GM23248 (cell line): Measurements from ENCODE around the gene GOLGA6L1. TPM values are rescaled to one million over a fixed set of nuclear protein-coding genes. Genes with fewer than 3 reads are reported as not detected.
"Not testable (repeated sequence)": the region's sequence is repeated elsewhere in the genome, so short reads cannot be mapped to it uniquely, and the experiment has no call there.

Source experiments
- DNase-seq: peaks from one replicate; pipeline ENCODE4 v3.0.0-alpha.2; 2015
- H2AFZ ChIP-seq: fragments of 200-600 bp; sonication (generic); 2 replicates; pipeline ENCODE4 v1.6.1; 2016; ENCODE audit warnings: antibody characterized with exemption
- H3F3A ChIP-seq: fragments of 200-600 bp; sonication (generic); 2 replicates; pipeline ENCODE4 v1.6.1; 2016; ENCODE audit warnings: mild to moderate bottlenecking, antibody characterized with exemption, mixed run types; ENCODE audit not compliant: insufficient read depth
- H3K27ac ChIP-seq: fragments of 200-600 bp; sonication (generic); 2 replicates; pipeline ENCODE4 v1.5.1; 2016; ENCODE audit warnings: mild to moderate bottlenecking
- H3K27me3 ChIP-seq: fragments of 200-600 bp; sonication (generic); replicated peaks from 2 replicates; pipeline ENCODE4 v1.6.1; 2016; ENCODE audit warnings: mild to moderate bottlenecking; ENCODE audit not compliant: insufficient read depth
- H3K36me3 ChIP-seq: fragments of 200-600 bp; sonication (generic); 2 replicates; pipeline ENCODE4 v1.6.1; 2016; ENCODE audit warnings: low read depth, mild to moderate bottlenecking
- H3K4me1 ChIP-seq: fragments of 200-600 bp; sonication (generic); 2 replicates; pipeline ENCODE4 v1.6.1; 2016; ENCODE audit warnings: mild to moderate bottlenecking; ENCODE audit not compliant: insufficient read depth
- H3K4me2 ChIP-seq: fragments of 200-600 bp; sonication (generic); one replicate; pipeline ENCODE4 v1.6.1; 2016; ENCODE audit warnings: mild to moderate bottlenecking; ENCODE audit not compliant: unreplicated experiment
- H3K4me3 ChIP-seq: fragments of 200-600 bp; sonication (generic); 2 replicates; pipeline ENCODE4 v1.5.1; 2016; ENCODE audit warnings: mild to moderate bottlenecking
- H3K79me2 ChIP-seq: fragments of 200-600 bp; sonication (generic); 2 replicates; pipeline ENCODE4 v1.6.1; 2016; ENCODE audit warnings: mild to moderate bottlenecking; ENCODE audit not compliant: insufficient read depth
- H3K9ac ChIP-seq: fragments of 200-600 bp; sonication (generic); 2 replicates; pipeline ENCODE4 v1.6.1; 2016; ENCODE audit warnings: mild to moderate bottlenecking
- H3K9me2 ChIP-seq: fragments of 200-600 bp; sonication (generic); 2 replicates; pipeline ENCODE4 v1.6.1; 2016; ENCODE audit warnings: mixed run types, mild to moderate bottlenecking, moderate library complexity; ENCODE audit not compliant: insufficient read depth
- H3K9me3 ChIP-seq: fragments of 200-600 bp; sonication (generic); one replicate; pipeline ENCODE4 v1.6.1; 2017; ENCODE audit warnings: low read depth
- H4K20me1 ChIP-seq: fragments of 200-600 bp; sonication (generic); 2 replicates; pipeline ENCODE4 v1.6.0; 2016; ENCODE audit not compliant: insufficient read depth
- EZH2 ChIP-seq: fragments of 200-600 bp; sonication (generic); IDR thresholded peaks from 2 replicates; pipeline ENCODE4 v1.6.1; 2018; ENCODE audit warnings: antibody characterized with exemption, mild to moderate bottlenecking; ENCODE audit not compliant: insufficient read depth, poor library complexity, severe bottlenecking
- EZH2phosphoT487 ChIP-seq: fragments of 200-600 bp; sonication (generic); IDR thresholded peaks from 2 replicates; pipeline ENCODE4 v1.6.1; 2018; ENCODE audit warnings: antibody characterized with exemption, moderate library complexity, mild to moderate bottlenecking, low read depth; ENCODE audit not compliant: insufficient read depth
- WGBS, 2 experiments: methylation state at CpG; one replicate each; pipeline ENCODE4 v1.1.6; 2015 to 2017; ENCODE audit warnings: low lambda C conversion rate in 2 of 2, low coverage in 1 of 2; ENCODE audit errors: missing lambda C conversion rate in 2 of 2; 5-methylcytosine and 5-hydroxymethylcytosine counted together
- in situ Hi-C: fragments of 300-500 bp; cut with MboI; formaldehyde crosslinking; loops from 2 replicates; pipeline ENCODE4 v1.15.0; 2020
- polyA plus RNA-seq: library from polyadenylated mRNA; unstranded; fragments of >200 nt; fragmentation: Nextera tagmentation; extraction: Ambion mirVana; gene quantifications from 2 replicates; pipeline ENCODE4 v1.2.1, GENCODE V29; 2016
- total RNA-seq: library from RNA; depleted of rRNA; stranded (reverse); fragments of >200 nt; shearing (Covaris generic); gene quantifications from 2 replicates; pipeline ENCODE4 v1.2.3, GENCODE V29; 2014

The GOLGA6L1 gene
- total and polyA plus RNA-seq, 2 experiments from 2014 or later: not detected

DNA sequence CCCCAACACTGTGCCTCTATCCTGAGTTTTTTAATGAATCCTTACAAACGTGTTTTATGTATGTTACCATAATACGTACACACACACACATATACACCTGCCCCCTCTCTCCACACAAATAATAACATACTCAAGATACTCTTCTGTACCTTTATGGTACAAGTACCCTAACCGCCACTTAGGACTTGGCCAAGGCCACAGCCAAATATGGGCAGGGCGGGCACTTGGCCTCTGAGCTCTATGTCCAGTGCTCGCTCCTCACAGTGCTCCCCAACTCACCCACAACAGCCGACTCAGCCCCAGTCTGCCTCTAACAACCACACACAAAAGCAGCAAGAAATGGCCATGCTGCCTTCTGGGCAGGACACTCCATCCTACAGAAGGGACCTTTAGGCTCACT is 3.8 kb downstream of the GOLGA6L1 start:
- H3K4me1 ChIP-seq, H3K79me2 ChIP-seq, H3K27me3 ChIP-seq, H3K36me3 ChIP-seq, H3K9me2 ChIP-seq, in situ Hi-C loops, DNase-seq, H2AFZ ChIP-seq, H3K9ac ChIP-seq, H3K4me3 ChIP-seq, H3K9me3 ChIP-seq, H3F3A ChIP-seq, H3K27ac ChIP-seq, H3K4me2 ChIP-seq, H4K20me1 ChIP-seq: not testable (repeated sequence)
- 48 to 50% methylated on average over 3 of the region's 6 CpGs for WGBS, 2 experiments

DNA sequence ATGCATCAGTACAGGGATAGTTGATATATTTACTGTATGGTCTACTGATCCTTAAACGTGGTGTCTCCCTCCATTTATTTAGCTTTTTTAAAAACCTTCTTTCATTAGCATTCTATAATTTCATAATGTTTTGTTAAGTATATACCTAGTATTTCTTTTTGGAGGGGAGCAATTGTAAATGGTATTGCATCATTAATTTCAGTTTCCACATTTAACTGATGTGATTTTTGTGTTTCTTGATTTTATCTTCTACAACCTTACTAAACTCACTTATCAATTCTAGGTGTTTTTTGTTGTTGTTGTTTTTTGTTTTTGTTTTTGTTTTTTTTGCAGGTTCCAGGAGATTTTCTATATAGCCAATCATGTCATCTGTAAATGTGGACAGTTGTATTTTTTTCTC is 18.4 kb downstream of the GOLGA6L1 start:
- DNase-seq: no peak
- Histone ChIP-seq H3K9me2 (no peaks in the 10 kb centered on the region), H3K4me3 (no peak overlapping the region), H3K9me3 (no peaks in the 10 kb centered on the region), H3K79me2 (no peaks in the 10 kb centered on the region), H4K20me1 (no peaks in the 10 kb centered on the region), H3K9ac (no peak overlapping the region), H3K27ac (no peak overlapping the region), H3K4me2 (no peak overlapping the region), H3K27me3 (no peaks in the 10 kb centered on the region), H3K36me3 (no peaks in the 10 kb centered on the region), H2AFZ (no peak overlapping the region), H3F3A (no peaks in the 10 kb centered on the region), H3K4me1 (no peaks in the 10 kb centered on the region)
- TF ChIP-seq EZH2: no peak
- in situ Hi-C loops: no loop called here
- WGBS, 2 experiments: 13 to 22% methylated on average over 1 of the region's 1 CpG

DNA sequence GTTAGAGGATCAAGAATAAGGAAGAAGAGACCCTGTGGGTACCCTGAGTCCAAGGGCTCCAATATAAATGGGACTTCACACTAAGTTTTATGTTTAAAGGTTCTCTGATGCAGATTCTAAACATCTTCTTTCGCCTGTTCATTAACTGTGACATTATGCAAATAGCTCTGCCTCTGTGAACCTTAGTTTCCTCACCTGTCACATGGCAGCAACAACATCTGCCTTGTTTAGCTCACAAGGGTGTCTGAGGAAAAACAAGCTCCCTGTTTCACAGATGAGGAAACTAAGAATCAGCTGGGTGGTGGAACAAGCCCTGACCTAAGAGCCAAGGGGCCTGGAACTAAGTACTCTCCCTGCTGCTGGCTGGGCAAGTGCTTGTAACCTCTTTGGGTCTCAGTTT is 40.8 kb downstream of the GOLGA6L1 start:
- no peaks in the 10 kb centered on the region for H3K36me3 ChIP-seq
- no peak overlapping the region for H3K27ac ChIP-seq
- WGBS, 2 experiments: 3 to 8% methylated on average over 1 of the region's 1 CpG
- no peaks in the 10 kb centered on the region for H3F3A ChIP-seq
- H3K9me2 ChIP-seq: no peaks in the 10 kb centered on the region
- H4K20me1 ChIP-seq: no peaks in the 10 kb centered on the region
- no peak for DNase-seq
- no peak overlapping the region for H3K4me3 ChIP-seq
- in situ Hi-C loops: no loop called here
- H3K79me2 ChIP-seq: no peaks in the 10 kb centered on the region
- H3K9me3 ChIP-seq: no peaks in the 10 kb centered on the region
- H3K27me3 ChIP-seq: no peaks in the 10 kb centered on the region
- no peak for TF ChIP-seq EZH2phosphoT487
- TF ChIP-seq EZH2: no peak
- no peak overlapping the region for H3K4me2 ChIP-seq
- H3K9ac ChIP-seq: no peak overlapping the region
- H2AFZ ChIP-seq: no peak overlapping the region
- H3K4me1 ChIP-seq: no peaks in the 10 kb centered on the region

DNA sequence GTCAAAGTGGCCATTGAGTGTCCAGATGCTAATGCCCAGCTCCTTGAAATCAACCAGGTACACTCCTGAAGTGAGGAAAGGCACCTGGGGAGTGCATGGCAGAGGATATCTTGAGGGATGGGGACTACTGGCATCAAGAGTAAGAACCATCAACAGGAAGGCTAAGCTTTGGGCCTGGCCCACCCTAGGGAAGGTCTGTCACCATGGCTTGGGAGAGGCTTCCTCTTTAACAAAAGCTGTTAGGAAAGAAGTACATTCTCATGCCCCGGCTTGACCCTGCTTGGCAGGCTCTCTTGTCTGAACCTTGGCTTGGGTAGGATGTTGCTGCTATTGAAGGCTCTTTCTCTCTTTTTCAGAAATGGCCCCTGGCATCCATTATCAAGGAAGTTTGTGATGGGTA is 53.5 kb downstream of the GOLGA6L1 start:
- Histone ChIP-seq H3K36me3 (no peaks in the 10 kb centered on the region), H3K9me3 (no peaks in the 10 kb centered on the region), H3K27ac (no peak overlapping the region), H3K4me1 (no peaks in the 10 kb centered on the region), H4K20me1 (no peaks in the 10 kb centered on the region), H3K9ac (no peak overlapping the region), H3K79me2 (no peaks in the 10 kb centered on the region), H3K9me2 (no peaks in the 10 kb centered on the region), H3F3A (no peaks in the 10 kb centered on the region), H3K4me3 (no peak overlapping the region), H3K4me2 (no peak overlapping the region), H3K27me3 (peaks cover 11% of the 10 kb centered on the region; the same call in 1 of the 2 replicates), H2AFZ (no peak overlapping the region)
- 17 to 21% methylated on average over 1 of the region's 1 CpG for WGBS, 2 experiments
- no peak for DNase-seq
- no peak for TF ChIP-seq EZH2
- TF ChIP-seq EZH2phosphoT487: no peak
- in situ Hi-C loops: no loop called here

DNA sequence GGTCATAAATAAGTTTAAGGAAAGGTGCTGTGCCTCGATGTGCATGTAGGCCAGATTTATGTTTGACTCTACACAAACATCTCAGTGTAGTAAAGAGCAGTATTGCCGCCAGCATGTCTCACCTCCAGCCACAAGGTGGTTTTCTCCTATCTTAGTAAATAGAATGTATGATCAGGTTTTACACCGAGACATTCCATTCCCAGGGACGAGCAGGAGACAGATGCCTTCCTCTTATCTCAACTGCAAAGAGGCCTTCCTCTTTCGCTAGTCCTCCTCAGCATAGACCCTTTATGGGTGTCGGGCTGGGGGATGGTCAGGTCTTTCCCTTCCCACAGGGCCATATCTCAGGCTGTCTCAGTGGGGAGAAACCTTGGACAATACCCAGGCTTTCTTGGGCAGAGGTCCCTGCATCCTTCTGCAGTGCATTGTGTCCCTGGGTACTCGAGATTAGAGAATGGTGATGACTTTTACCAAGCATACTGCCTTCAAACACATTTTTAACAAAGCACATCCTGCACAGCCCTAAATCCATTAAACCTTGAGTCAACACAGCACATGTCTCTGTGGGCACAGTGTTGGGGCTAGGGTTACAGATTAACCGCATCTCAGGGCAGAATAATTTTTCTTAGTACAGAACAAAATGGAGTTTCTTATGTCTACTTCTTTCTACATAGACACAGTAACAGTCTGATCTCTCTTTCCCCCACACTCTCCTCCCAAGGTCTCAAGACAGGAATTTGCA is 54.5 kb downstream of the GOLGA6L1 start:
- H3F3A ChIP-seq, H3K36me3 ChIP-seq, H3K4me1 ChIP-seq, H3K9me2 ChIP-seq, H3K79me2 ChIP-seq, H4K20me1 ChIP-seq, H2AFZ ChIP-seq, in situ Hi-C loops, H3K4me2 ChIP-seq, H3K9me3 ChIP-seq, H3K9ac ChIP-seq, H3K27ac ChIP-seq, DNase-seq, H3K4me3 ChIP-seq: not testable (repeated sequence)
- 41 to 43% methylated on average over 8 of the region's 8 CpGs for WGBS, 2 experiments
- H3K27me3 ChIP-seq: peaks cover 11% of the 10 kb centered on the region; the same call in 1 of the 2 replicates
